ENCODE results near the gene PCDH9. TPM values are rescaled to one million over a fixed set of nuclear protein-coding genes. Genes with fewer than 3 reads are reported as not detected.
A peak's percentile ranks its signal among the peaks of the same experiment; 100 is the strongest.

PCDH9 gene
- total and polyA plus RNA-seq, 2 of the 4 experiments (the other 2 are of a cell fraction): 2.2 to 10.2 TPM

DNA sequence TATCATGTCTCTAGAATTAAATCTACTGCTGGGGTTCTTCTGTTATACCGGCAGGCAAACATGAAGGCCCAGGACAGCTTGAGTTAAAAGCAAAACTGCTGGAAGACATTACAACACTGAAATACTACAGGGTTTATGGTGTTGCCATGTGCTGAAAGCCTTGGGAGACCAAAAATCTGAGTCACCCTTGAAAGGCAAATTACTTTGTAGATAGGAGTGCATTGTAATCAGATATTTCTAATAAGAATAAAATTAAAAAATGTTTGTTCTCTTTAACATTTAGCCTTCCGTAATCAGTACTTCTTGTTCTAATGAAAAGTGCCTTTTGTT lies 181.3 kb downstream of the PCDH9 start:
- peak overlapping the region; percentile 97 for H3K18ac ChIP-seq (ENCODE audit: low read depth, low read length)
- peak overlapping the region; percentile 49 for H3K14ac ChIP-seq (replicated peaks; ENCODE audit: low read depth, low read length)
- ATAC-seq (ENCODE audit: low read depth): peak; percentile 77
- dilution Hi-C loops (cut with HindIII; ENCODE audit: low sequenced_read_pairs, unreplicated experiment) (no loop called here), in situ Hi-C loops (cut with MboI; ENCODE audit: low sequenced_read_pairs) (no loop called here), intact Hi-C loops (cut with micrococcal nuclease) (no loop called here)
- H2BK120ac ChIP-seq (ENCODE audit: low read depth, low read length): peak overlapping the region; percentile 80
- no peaks in the 10 kb centered on the region for H3K36me3 ChIP-seq (ENCODE audit: control insufficient read depth, insufficient read depth, low read length)
- H3K56ac ChIP-seq (ENCODE audit: extremely low read depth, insufficient read depth, low read length): 0 out of 2 replicates have a peak overlapping the region, but pooled peaks have one; percentile 58
- ChIA-PET POLR2A (ENCODE audit: unreplicated experiment) (no interaction called here), CTCF (interaction anchor here (1.1 kb wide), 1 partner anchor 55 kb away, joined by 3 read pairs; no protein-coding TSS in a partner anchor)
- peak overlapping the region; percentile 29; the same call in 2 of the 3 replicates for H2BK15ac ChIP-seq (ENCODE audit: low read depth, low read length)
- peak overlapping the region; percentile 89 for H4K91ac ChIP-seq (ENCODE audit: insufficient read depth, low read depth, low read length)
- peak overlapping the region; percentile 66 for H3K9ac ChIP-seq (ENCODE audit: low read depth, low read length)
- no peaks in the 10 kb centered on the region for H3K79me1 ChIP-seq (ENCODE audit: low read depth in 1 of 2, low read length in 2 of 2)
- H3K9me3 ChIP-seq (ENCODE audit: control insufficient read depth, insufficient read depth, low read length): no peaks in the 10 kb centered on the region
- peak overlapping the region; percentile 80 for H3K4me2 ChIP-seq (ENCODE audit: low read depth, low read length)
- peak overlapping the region; percentile 56 to 57; a peak in 3 of 4 replicates for H4K8ac ChIP-seq (ENCODE audit: low read depth in 2 of 2, low read length in 2 of 2)
- H2BK5ac ChIP-seq (ENCODE audit: low read depth, low read length, poor library complexity, severe bottlenecking): peak overlapping the region; percentile 79
- no peak overlapping the region for H2AK9ac ChIP-seq (replicated peaks; ENCODE audit: low read depth, low read length, poor library complexity)
- BruUV-seq (replicated peaks): no TSS peak
- peak overlapping the region; percentile 1; the same call in 1 of the 2 replicates for H2AK5ac ChIP-seq (ENCODE audit: low read depth, low read length)
- no CpG with 5 or more reads among the region's 2 CpGs for WGBS, 2 experiments (ENCODE audit: extremely low coverage in 2 of 2, insufficient read length in 1 of 2)
- H2BK20ac ChIP-seq (ENCODE audit: low read depth, low read length): peak overlapping the region; percentile 67
- H2AFZ ChIP-seq (replicated peaks; ENCODE audit: low read length, poor library complexity): peak overlapping the region; percentile 2
- H3K4ac ChIP-seq (ENCODE audit: low read depth, low read length): peak overlapping the region; percentile 81
- H3K27ac ChIP-seq (ENCODE audit: insufficient read depth, low read length): peak overlapping the region; percentile 98
- no peak overlapping the region for H3K4me3 ChIP-seq (ENCODE audit: insufficient read depth, low read depth, low read length)
- no peaks in the 10 kb centered on the region for H4K20me1 ChIP-seq (ENCODE audit: insufficient read depth, low read length)
- H3K4me1 ChIP-seq (ENCODE audit: control insufficient read depth, insufficient read depth, low read length): peaks cover 4% of the 10 kb centered on the region
- peaks cover 3% of the 10 kb centered on the region; the same call in 1 of the 2 replicates for H3K9me1 ChIP-seq (ENCODE audit: insufficient read depth, low read length)
- peak; percentile 50; the same call in 1 of the 2 replicates for TF ChIP-seq FOS (IDR thresholded peaks at IDR 0.05; ENCODE audit: low read depth, low read length)
- TF ChIP-seq BHLHE40 (IDR thresholded peaks at IDR 0.05; ENCODE audit: low read depth, low read length): no peak
- no peak for TF ChIP-seq MAZ (IDR thresholded peaks at IDR 0.05; ENCODE audit: borderline replicate concordance, low read depth, low read length)
- TF ChIP-seq NFE2L2 (IDR thresholded peaks at IDR 0.05; ENCODE audit: low read depth, low read length): peak; percentile 67
- TF ChIP-seq MAFK (IDR thresholded peaks at IDR 0.05; ENCODE audit: low read depth, low read length): 0 out of 2 replicates have a peak, but pooled peaks have one; percentile 5
- peak; percentile 50; the same call in 1 of the 2 replicates for TF ChIP-seq CEBPB (IDR thresholded peaks at IDR 0.05; ENCODE audit: low read depth, low read length)
- TF ChIP-seq POLR2A (IDR thresholded peaks at IDR 0.05; ENCODE audit: low read depth, low read length): no peak
- peak; percentile 82 for DNase-seq
- H3K23ac ChIP-seq (ENCODE audit: low read depth, low read length): peak overlapping the region; percentile 55
- peak overlapping the region; percentile 88 for H4K5ac ChIP-seq (ENCODE audit: low read depth, low read length)
- H3K27me3 ChIP-seq (ENCODE audit: control insufficient read depth, insufficient read depth, low read length): no peaks in the 10 kb centered on the region

Data from IMR-90 (cell line).